WERI-Rb-1 (cell line): ENCODE results near the gene TP53.

Source experiments
- DNase-seq: peaks from one replicate; pipeline ENCODE4 v3.0.0-alpha.2; 2020
- H3K27ac ChIP-seq: fragments of 250-450 bp; sonication (Bioruptor Pico); 2 replicates; pipeline ENCODE4 v1.5.1; 2020; ENCODE audit warnings: mild to moderate bottlenecking, moderate library complexity
- H3K27me3 ChIP-seq: fragments of 250-450 bp; sonication (Bioruptor Pico); 2 replicates; pipeline ENCODE4 v1.5.1; 2021; ENCODE audit warnings: mild to moderate bottlenecking, low read depth, moderate library complexity; ENCODE audit not compliant: insufficient read depth, severe bottlenecking
- H3K36me3 ChIP-seq: fragments of 250-450 bp; sonication (Bioruptor Pico); 2 replicates; pipeline ENCODE4 v1.5.1; 2020; ENCODE audit warnings: mild to moderate bottlenecking, moderate library complexity
- H3K4me3 ChIP-seq: 2 replicates; pipeline ENCODE4 v1.5.1; 2011; ENCODE audit warnings: low read depth, mild to moderate bottlenecking, control low read depth, low read length
- H3K9me3 ChIP-seq: fragments of 250-450 bp; sonication (Bioruptor Pico); 2 replicates; pipeline ENCODE4 v1.5.1; 2021; ENCODE audit warnings: mild to moderate bottlenecking, moderate library complexity; ENCODE audit not compliant: severe bottlenecking
- CTCF ChIP-seq: IDR thresholded peaks from 2 replicates; pipeline ENCODE4 v1.5.1; 2011; ENCODE audit warnings: low read depth, mild to moderate bottlenecking, control low read depth, inconsistent platforms, low read length

Gene TP53

GRCh38 chr17:7685533-7686221 lies 1.6 kb downstream of the TP53 start:
- Histone ChIP-seq H3K27ac (peak overlapping the region; percentile 99), H3K36me3 (peaks cover 28% of the 10 kb centered on the region), H3K27me3 (no peaks in the 10 kb centered on the region), H3K4me3 (peak overlapping the region; percentile 96), H3K9me3 (no peaks in the 10 kb centered on the region)
- no peak for TF ChIP-seq CTCF
- peak; percentile 94 for DNase-seq

- Histone ChIP-seq H3K27ac (peak overlapping the region; percentile 99), H3K27me3 (no peaks in the 10 kb centered on the region), H3K9me3 (no peaks in the 10 kb centered on the region), H3K36me3 (peaks cover 21% of the 10 kb centered on the region), H3K4me3 (peak overlapping the region; percentile 96)
- no peak for DNase-seq
- TF ChIP-seq CTCF, result no peak
Measured at GRCh38 chr17:7684851-7685532, 2.3 kb downstream of the TP53 start.

- Histone ChIP-seq H3K9me3 (peaks cover 8% of the 10 kb centered on the region), H3K36me3 (peaks cover 26% of the 10 kb centered on the region), H3K4me3 (no peak overlapping the region), H3K27me3 (no peaks in the 10 kb centered on the region), H3K27ac (no peak overlapping the region)
- no peak for TF ChIP-seq CTCF
- DNase-seq, result no peak
Measured at GRCh38 chr17:7677388-7678067, 9.8 kb downstream of the TP53 start.

- H3K36me3 ChIP-seq, result peaks cover 34% of the 10 kb centered on the region
- no peak overlapping the region for H3K4me3 ChIP-seq
- H3K27ac ChIP-seq, result no peak overlapping the region
- no peaks in the 10 kb centered on the region for H3K27me3 ChIP-seq
- DNase-seq, result no peak
- peaks cover 8% of the 10 kb centered on the region for H3K9me3 ChIP-seq
- no peak for TF ChIP-seq CTCF
Measured at GRCh38 chr17:7676533-7676932, 10.8 kb downstream of the TP53 start.

- DNase-seq, result no peak
- no peak overlapping the region for H3K27ac ChIP-seq
- TF ChIP-seq CTCF, result no peak
- no peak overlapping the region for H3K4me3 ChIP-seq
- peaks cover 8% of the 10 kb centered on the region for H3K9me3 ChIP-seq
- H3K27me3 ChIP-seq, result no peaks in the 10 kb centered on the region
- H3K36me3 ChIP-seq, result peaks cover 50% of the 10 kb centered on the region
Measured at GRCh38 chr17:7674934-7675333, 12.4 kb downstream of the TP53 start.
